ENCODE measurements around the gene MPHOSPH6. TPM values are rescaled to one million over a fixed set of nuclear protein-coding genes. Genes with fewer than 3 reads are reported as not detected.
A peak's percentile ranks its signal among the peaks of the same experiment; 100 is the strongest.

Gene MPHOSPH6
- total and polyA plus RNA-seq, 2 of the 4 experiments (the other 2 are of a cell fraction) = 5.4 to 15.5 TPM

- intact Hi-C loops (cut with micrococcal nuclease) (no loop called here), dilution Hi-C loops (cut with HindIII; ENCODE audit: low sequenced_read_pairs, unreplicated experiment) (no loop called here), in situ Hi-C loops (cut with MboI; ENCODE audit: low sequenced_read_pairs) (no loop called here)
- no peak overlapping the region for H3K4me2 ChIP-seq (ENCODE audit: low read depth, low read length)
- no peak for ATAC-seq (ENCODE audit: low read depth)
- no peak overlapping the region for H2BK5ac ChIP-seq (ENCODE audit: low read depth, low read length, poor library complexity, severe bottlenecking)
- no peaks in the 10 kb centered on the region for H4K20me1 ChIP-seq (ENCODE audit: insufficient read depth, low read length)
- H3K4me1 ChIP-seq (ENCODE audit: control insufficient read depth, insufficient read depth, low read length) = no peaks in the 10 kb centered on the region
- H4K8ac ChIP-seq (ENCODE audit: low read depth in 2 of 2, low read length in 2 of 2) = no peak overlapping the region
- no peak overlapping the region for H3K23ac ChIP-seq (ENCODE audit: low read depth, low read length)
- H3K4ac ChIP-seq (ENCODE audit: low read depth, low read length) = no peak overlapping the region
- BruUV-seq (replicated peaks) = no TSS peak
- H2AFZ ChIP-seq (replicated peaks; ENCODE audit: low read length, poor library complexity) = no peak overlapping the region
- H3K9ac ChIP-seq (ENCODE audit: low read depth, low read length) = no peak overlapping the region
- H4K5ac ChIP-seq (ENCODE audit: low read depth, low read length) = no peak overlapping the region
- H3K9me1 ChIP-seq (ENCODE audit: insufficient read depth, low read length) = no peaks in the 10 kb centered on the region
- H2BK20ac ChIP-seq (ENCODE audit: low read depth, low read length) = no peak overlapping the region
- peak; percentile 76 for TF ChIP-seq CEBPB (IDR thresholded peaks at IDR 0.05; ENCODE audit: low read depth, low read length)
- TF ChIP-seq FOS (IDR thresholded peaks at IDR 0.05; ENCODE audit: low read depth, low read length) = no peak
- no peaks in the 10 kb centered on the region for H3K36me3 ChIP-seq (ENCODE audit: control insufficient read depth, insufficient read depth, low read length)
- no peak overlapping the region for H4K91ac ChIP-seq (ENCODE audit: insufficient read depth, low read depth, low read length)
- H2AK9ac ChIP-seq (replicated peaks; ENCODE audit: low read depth, low read length, poor library complexity) = no peak overlapping the region
- H2AK5ac ChIP-seq (ENCODE audit: low read depth, low read length) = no peak overlapping the region
- ChIA-PET CTCF (no interaction called here), POLR2A (ENCODE audit: unreplicated experiment) (no interaction called here)
- H3K9me3 ChIP-seq (ENCODE audit: control insufficient read depth, insufficient read depth, low read length) = no peaks in the 10 kb centered on the region
- H3K18ac ChIP-seq (ENCODE audit: low read depth, low read length) = no peak overlapping the region
- no peak overlapping the region for H3K27ac ChIP-seq (ENCODE audit: insufficient read depth, low read length)
- no peak overlapping the region for H2BK120ac ChIP-seq (ENCODE audit: low read depth, low read length)
- H2BK15ac ChIP-seq (ENCODE audit: low read depth, low read length) = no peak overlapping the region
- peaks cover 11% of the 10 kb centered on the region for H3K27me3 ChIP-seq (ENCODE audit: control insufficient read depth, insufficient read depth, low read length)
- no peak for DNase-seq
- no peak overlapping the region for H3K14ac ChIP-seq (replicated peaks; ENCODE audit: low read depth, low read length)
- H3K56ac ChIP-seq (ENCODE audit: extremely low read depth, insufficient read depth, low read length) = no peak overlapping the region
- WGBS, 2 experiments (ENCODE audit: extremely low coverage in 2 of 2, insufficient read length in 1 of 2) = no CpG with 5 or more reads among the region's 1 CpG
- no peaks in the 10 kb centered on the region for H3K79me1 ChIP-seq (ENCODE audit: low read depth in 1 of 2, low read length in 2 of 2)
- no peak overlapping the region for H3K4me3 ChIP-seq (ENCODE audit: insufficient read depth, low read depth, low read length)
Observed at GRCh38 chr16:82183004-82183397, 13.0 kb upstream of the MPHOSPH6 start.

Measured in IMR-90 (cell line).